ENCODE measurements around the gene MAP2K2.

The MAP2K2 gene

DNA sequence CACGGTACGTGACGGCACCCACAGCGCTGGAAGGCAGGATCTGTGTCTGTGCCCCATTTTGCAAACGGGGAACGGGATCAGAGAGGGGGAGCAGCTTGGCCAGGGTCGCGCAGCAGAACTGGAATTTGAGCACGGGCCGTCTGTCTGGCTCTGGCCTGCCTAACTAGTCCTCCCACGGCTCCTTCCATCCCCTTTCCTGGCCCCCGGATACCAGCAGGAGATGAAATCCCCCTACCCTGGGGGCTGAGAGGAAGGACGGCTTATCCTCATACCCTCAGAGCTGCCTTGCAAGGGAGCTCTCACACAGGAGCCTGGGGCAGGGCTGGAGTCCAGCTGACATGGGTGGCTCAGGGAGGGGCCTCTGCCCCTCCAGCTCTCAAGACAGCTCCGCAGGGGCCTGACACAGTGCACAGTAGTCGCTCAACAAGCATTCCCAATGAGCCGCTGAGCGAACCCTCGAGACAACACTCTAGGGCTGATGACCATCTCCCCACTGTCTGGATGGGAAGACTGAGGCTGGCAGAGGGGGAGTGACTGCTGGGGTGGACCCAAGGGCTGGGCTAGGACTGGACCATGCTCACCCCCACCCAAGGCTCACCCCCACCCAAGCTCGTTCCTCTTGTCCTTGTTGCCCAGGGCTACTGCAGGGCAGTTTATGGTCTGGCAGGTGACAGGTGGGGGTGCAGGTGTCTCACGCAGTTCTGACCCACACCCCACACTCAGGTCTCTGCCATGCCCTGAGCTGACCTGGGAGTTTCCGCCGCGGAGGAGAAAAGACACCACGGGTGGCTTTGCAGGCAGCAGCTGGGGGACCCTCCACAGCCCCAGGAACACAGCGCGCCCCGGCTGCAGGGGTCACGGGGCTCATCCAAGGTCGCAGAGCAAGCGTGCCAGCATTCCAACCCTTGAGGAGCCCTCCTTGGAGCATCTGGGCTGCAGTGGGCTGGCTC is 61.2 kb downstream of the MAP2K2 start:
- DNase-seq (no peak), ATAC-seq (replicated peaks) (no peak)
- peak overlapping the region; percentile 89 to 92 for H3K27ac Mint-ChIP-seq
- H3K9me3 Mint-ChIP-seq = no peaks in the 10 kb centered on the region
- H3K4me1 Mint-ChIP-seq (ENCODE audit: low read depth in 2 of 2) = peaks cover 28% of the 10 kb centered on the region in 2 donors
- peaks cover 63% of the 10 kb centered on the region for H3K36me3 Mint-ChIP-seq (ENCODE audit: insufficient read depth)
- H3K27me3 Mint-ChIP-seq = no peaks in the 10 kb centered on the region
- peak overlapping the region; percentile 85 to 89 for H3K4me3 Mint-ChIP-seq

DNA sequence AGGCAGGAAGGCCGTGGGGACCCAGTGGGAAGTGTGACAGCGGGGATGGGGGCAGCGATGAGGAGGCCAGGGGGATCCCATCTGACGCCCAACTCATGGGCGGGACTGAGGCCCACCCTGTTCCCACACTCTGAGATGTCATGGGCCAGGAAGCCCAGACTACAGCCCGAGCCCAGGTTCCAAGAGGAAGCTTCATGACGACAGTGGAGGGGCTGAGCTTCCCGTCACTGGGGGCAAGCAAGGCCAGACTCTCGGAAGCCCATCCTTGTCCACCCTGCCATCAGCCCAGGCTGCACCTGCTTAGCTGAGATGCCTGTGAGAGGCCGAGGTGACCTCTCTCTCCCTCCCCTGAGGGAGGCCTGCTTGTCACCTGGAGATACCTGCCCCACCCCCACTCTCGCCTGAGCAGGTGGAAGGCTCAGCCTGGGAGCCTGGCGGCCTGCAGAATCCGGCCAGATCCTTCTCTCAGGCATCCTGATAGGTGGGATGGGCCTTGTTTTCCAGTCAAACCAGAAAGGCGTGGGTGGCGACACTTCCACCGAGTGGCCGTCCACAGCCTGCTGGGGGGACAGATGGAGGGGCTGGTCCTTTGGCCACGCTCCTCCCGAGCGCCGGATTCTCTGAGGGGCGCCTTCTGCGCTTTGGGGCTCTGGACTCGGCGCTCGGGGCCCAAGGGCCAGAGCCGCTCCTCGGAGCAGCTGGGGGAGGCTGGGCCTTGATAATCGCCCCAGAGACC is 62.1 kb downstream of the MAP2K2 start:
- H3K4me1 Mint-ChIP-seq (ENCODE audit: low read depth in 2 of 2) = peaks cover 30 to 33% of the 10 kb centered on the region in 2 donors
- no peak for DNase-seq
- peak overlapping the region; percentile 85 to 89 for H3K4me3 Mint-ChIP-seq
- no peaks in the 10 kb centered on the region for H3K27me3 Mint-ChIP-seq
- no peaks in the 10 kb centered on the region for H3K9me3 Mint-ChIP-seq
- no peak for ATAC-seq (replicated peaks)
- peak overlapping the region; percentile 89 to 92 for H3K27ac Mint-ChIP-seq
- peaks cover 71% of the 10 kb centered on the region for H3K36me3 Mint-ChIP-seq (ENCODE audit: insufficient read depth)

DNA sequence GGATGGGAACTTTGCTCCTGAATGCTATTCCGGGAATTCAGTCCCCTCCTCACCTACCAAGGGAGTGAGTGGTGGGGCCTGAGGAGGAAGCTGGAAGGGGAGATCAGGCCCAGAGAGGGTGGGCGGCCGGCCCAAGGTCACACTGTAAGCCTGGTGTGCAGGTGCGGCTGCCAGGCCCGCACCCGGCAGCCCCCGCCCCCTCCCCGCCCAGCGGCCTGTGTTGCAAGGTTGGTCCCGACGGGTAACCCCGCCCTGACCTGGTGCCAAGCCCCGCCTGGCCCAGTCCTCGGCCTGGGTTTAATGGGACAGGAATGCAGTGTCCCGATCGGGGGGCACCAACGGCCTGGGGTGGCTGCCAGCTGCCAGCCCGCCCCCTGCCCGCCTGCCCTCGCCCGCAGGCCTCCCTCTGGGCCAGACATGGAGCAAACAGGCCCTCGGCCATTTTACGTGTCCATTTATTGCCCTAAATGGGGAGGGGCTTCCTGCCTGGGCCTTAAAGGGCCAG is 62.7 kb downstream of the MAP2K2 start:
- H3K27me3 Mint-ChIP-seq = no peaks in the 10 kb centered on the region
- ATAC-seq (replicated peaks) (no peak), DNase-seq (peak in 1 of 3 experiments; percentile 48)
- H3K27ac Mint-ChIP-seq = peak overlapping the region in 1 of 2 donors; percentile 95
- H3K36me3 Mint-ChIP-seq (ENCODE audit: insufficient read depth) = peaks cover 74% of the 10 kb centered on the region
- no peaks in the 10 kb centered on the region for H3K9me3 Mint-ChIP-seq
- H3K4me1 Mint-ChIP-seq (ENCODE audit: low read depth in 2 of 2) = peaks cover 31 to 38% of the 10 kb centered on the region in 2 donors
- peak overlapping the region; percentile 86 to 89 for H3K4me3 Mint-ChIP-seq

GRCh38 chr19:4060621-4061177 is 63.2 kb downstream of the MAP2K2 start:
- peak overlapping the region; percentile 86 to 89 for H3K4me3 Mint-ChIP-seq
- peaks cover 74% of the 10 kb centered on the region for H3K36me3 Mint-ChIP-seq (ENCODE audit: insufficient read depth)
- no peaks in the 10 kb centered on the region for H3K27me3 Mint-ChIP-seq

DNA sequence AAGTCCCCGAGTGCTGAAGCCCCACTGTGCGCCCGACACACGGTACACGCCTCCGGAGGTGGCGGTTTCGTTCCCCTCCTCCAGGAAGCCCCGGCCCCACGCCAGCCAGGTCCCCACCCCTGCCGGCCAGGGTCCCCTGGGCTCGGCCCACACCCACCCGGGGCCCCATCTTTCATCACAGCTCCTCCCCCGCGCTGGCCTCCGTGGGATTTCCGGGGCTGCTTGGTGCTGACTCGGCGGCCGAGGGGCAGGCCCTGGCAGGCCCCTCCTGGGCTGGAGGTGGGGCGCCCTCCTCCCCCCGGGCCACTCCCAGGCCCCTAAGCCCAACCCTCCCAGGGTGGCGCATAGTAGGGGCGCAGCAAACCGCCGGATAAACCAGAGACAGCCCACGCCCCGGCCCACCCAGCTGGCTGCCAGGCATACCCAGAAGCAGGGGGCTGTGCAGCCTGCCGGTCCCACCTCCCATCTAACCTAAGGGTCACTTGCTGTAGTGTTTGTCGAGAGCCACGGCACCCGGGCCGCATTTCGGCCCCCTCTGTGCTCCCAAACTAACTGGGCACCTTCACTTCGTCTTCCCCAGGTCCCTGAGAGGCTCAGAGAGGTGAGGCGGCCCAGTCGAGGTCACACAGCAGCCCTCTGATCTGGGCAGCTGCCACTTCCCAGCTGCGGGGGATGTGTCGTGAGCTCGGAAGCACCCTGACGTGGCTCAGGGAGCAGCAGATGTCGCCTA is 63.9 kb downstream of the MAP2K2 start:
- ATAC-seq (replicated peaks) = peak; percentile 66
- H3K36me3 Mint-ChIP-seq (ENCODE audit: insufficient read depth) = peaks cover 80% of the 10 kb centered on the region

More at GRCh38 chr19:4060621-4061177, 63.2 kb downstream of the MAP2K2 start:
- H3K4me1 Mint-ChIP-seq (ENCODE audit: low read depth in 2 of 2) = peaks cover 36 to 42% of the 10 kb centered on the region in 2 donors
- peak overlapping the region; percentile 95 for H3K27ac Mint-ChIP-seq
- ATAC-seq (replicated peaks) (no peak), DNase-seq (no peak)
- H3K9me3 Mint-ChIP-seq = no peaks in the 10 kb centered on the region

GRCh38 chr19:4059453-4059871 is 64.5 kb downstream of the MAP2K2 start:
- DNase-seq (no peak), ATAC-seq (replicated peaks) (peak; percentile 18)
- Mint-ChIP-seq H3K4me3 (peak overlapping the region; percentile 86 to 89), H3K27ac (peak overlapping the region; percentile 95), H3K9me3 (no peaks in the 10 kb centered on the region), H3K36me3 (ENCODE audit: insufficient read depth) (peaks cover 83% of the 10 kb centered on the region), H3K27me3 (no peaks in the 10 kb centered on the region), H3K4me1 (ENCODE audit: low read depth in 2 of 2) (peaks cover 40 to 42% of the 10 kb centered on the region in 2 donors)

More for the DNA sequence above, 63.9 kb downstream of the MAP2K2 start:
- DNase-seq = peak; percentile 80 to 83 (median 80)
- peak overlapping the region; percentile 86 to 89 for H3K4me3 Mint-ChIP-seq
- no peaks in the 10 kb centered on the region for H3K9me3 Mint-ChIP-seq
- H3K27ac Mint-ChIP-seq = peak overlapping the region; percentile 95
- H3K27me3 Mint-ChIP-seq = no peaks in the 10 kb centered on the region
- peaks cover 40 to 42% of the 10 kb centered on the region in 2 donors for H3K4me1 Mint-ChIP-seq (ENCODE audit: low read depth in 2 of 2)

DNA sequence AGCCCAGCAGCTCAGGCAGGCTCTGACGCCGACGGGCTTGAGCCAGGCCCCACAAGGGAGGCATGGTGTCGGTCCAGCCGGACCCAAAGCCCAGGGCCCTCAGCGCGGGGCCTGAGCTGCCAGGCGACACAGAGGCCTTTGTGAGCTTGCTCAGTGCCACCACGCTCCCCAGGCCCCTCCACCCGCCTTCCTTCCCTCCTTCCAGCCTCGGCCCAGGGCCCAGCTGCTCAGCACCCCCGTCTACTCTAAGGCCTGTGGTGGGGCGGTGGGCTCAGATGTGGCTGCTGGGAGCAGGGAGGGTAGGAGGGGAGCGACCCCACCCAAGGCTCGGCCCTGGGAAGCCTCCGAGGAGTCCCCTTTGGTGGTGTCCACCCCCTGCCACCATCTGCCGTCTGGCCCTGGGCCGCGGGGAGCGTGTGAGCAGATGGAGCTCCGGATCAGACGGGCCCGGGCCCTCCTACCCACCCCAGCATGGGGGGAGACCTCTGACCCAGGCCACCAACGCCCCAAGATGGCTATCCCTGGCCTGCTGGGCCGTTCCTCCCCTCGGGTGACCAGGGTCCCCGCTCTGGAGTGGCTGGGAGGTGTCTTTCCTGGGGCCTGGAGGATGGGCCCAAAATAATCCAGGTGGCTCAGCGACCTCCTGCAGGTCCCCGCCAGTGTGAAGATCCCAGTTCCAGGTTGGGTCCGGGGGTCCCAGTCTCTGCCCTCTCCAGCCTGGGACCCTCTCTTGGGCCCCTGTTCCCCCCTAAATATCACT is 65.0 kb downstream of the MAP2K2 start:
- no peak for ATAC-seq (replicated peaks)
- H3K4me3 Mint-ChIP-seq = peak overlapping the region; percentile 86 to 89
- no peaks in the 10 kb centered on the region for H3K27me3 Mint-ChIP-seq
- no peaks in the 10 kb centered on the region for H3K9me3 Mint-ChIP-seq
- DNase-seq = no peak
- H3K27ac Mint-ChIP-seq = peak overlapping the region; percentile 95
- H3K36me3 Mint-ChIP-seq (ENCODE audit: insufficient read depth) = peaks cover 80% of the 10 kb centered on the region
- peaks cover 40 to 41% of the 10 kb centered on the region in 2 donors for H3K4me1 Mint-ChIP-seq (ENCODE audit: low read depth in 2 of 2)

- ATAC-seq (replicated peaks) = peak; percentile 28
- Mint-ChIP-seq H3K9me3 (no peaks in the 10 kb centered on the region), H3K27ac (peak overlapping the region; percentile 95), H3K4me3 (peak overlapping the region; percentile 86 to 89), H3K36me3 (ENCODE audit: insufficient read depth) (peaks cover 87% of the 10 kb centered on the region), H3K4me1 (ENCODE audit: low read depth in 2 of 2) (peaks cover 44 to 45% of the 10 kb centered on the region in 2 donors), H3K27me3 (no peaks in the 10 kb centered on the region)
- DNase-seq = peak in 1 of 3 experiments; percentile 45
Measured at GRCh38 chr19:4057931-4058692, 65.8 kb downstream of the MAP2K2 start.

- DNase-seq (no peak), ATAC-seq (replicated peaks) (no peak)
- Mint-ChIP-seq H3K4me3 (no peak overlapping the region), H3K27me3 (no peaks in the 10 kb centered on the region), H3K36me3 (ENCODE audit: insufficient read depth) (peaks cover 95% of the 10 kb centered on the region), H3K27ac (peak overlapping the region in 1 of 2 donors; percentile 95), H3K4me1 (ENCODE audit: low read depth in 2 of 2) (peaks cover 45 to 53% of the 10 kb centered on the region in 2 donors), H3K9me3 (no peaks in the 10 kb centered on the region)
Measured at GRCh38 chr19:4055209-4055552, 68.7 kb downstream of the MAP2K2 start.

DNA sequence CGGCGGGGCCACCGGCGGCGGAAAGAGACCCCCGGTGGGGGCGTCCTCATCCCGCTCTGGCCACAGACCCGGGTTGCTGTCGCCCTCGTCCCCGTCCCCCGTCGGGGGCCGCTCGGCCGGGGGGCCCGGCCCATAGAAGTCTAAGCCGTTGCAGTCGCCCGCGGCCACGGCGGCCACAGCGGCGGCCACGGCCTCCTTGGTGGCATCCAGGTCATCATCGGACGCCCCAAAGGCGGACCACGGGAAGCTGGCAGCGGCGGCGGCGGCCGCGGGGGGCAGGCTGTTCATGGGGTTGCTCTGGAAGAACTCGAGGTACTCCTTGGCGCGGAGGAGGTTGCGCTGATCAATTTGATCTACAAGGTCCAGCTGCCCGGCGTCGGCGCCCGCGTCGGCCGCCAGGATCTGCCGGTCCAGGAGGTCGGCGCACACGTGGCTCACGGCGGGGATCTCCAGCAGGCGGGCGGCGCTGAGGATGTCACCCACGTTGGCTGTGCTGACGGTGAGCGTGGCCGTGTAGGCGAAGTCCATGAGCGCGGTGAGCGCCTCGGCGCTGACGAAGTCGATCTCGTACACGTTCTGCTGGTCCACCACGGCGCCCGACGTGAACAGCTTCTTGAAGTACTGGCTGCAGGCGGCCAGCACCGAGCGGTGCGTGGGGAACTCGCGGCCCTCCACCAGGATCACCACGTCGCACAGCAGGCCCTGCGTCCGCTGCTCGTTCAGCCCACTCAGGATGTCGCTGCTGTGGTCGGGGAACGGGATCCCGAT is 69.3 kb downstream of the MAP2K2 start:
- Mint-ChIP-seq H3K36me3 (ENCODE audit: insufficient read depth) (peaks cover 95% of the 10 kb centered on the region), H3K4me3 (no peak overlapping the region), H3K27ac (peak overlapping the region in 1 of 2 donors; percentile 95), H3K9me3 (no peaks in the 10 kb centered on the region), H3K27me3 (no peaks in the 10 kb centered on the region), H3K4me1 (ENCODE audit: low read depth in 2 of 2) (peaks cover 48 to 57% of the 10 kb centered on the region in 2 donors)
- ATAC-seq (replicated peaks) (no peak), DNase-seq (no peak)
